T-helper 2 cell (primary cell): ENCODE measurements around the gene KIF5C.

Source experiments
- DNase-seq, 5 experiments: peaks; one replicate each; pipeline versions ENCODE4 v3.0.0 to v3.0.0-alpha.2; 2012 to 2022

Gene KIF5C

DNA sequence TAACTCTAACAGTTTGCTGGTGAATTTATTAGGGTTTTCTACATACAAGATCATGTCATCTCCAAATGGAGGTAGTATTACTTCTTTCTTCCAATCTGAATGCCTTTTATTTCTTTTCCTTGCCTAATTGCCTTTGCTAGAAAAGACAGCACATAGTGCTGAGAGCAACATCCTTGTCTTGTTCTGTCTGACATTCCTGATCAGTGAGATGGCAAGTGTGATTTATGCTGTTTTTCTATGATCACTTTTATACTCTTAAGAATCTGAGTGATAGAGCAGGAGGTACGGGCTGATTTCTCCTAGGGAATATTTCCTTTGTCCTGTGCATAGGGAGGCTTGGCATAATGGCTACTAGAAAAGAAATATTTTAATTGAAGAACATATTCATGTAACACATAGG lies 180.7 kb downstream of the KIF5C start:
- no peak for DNase-seq

DNA sequence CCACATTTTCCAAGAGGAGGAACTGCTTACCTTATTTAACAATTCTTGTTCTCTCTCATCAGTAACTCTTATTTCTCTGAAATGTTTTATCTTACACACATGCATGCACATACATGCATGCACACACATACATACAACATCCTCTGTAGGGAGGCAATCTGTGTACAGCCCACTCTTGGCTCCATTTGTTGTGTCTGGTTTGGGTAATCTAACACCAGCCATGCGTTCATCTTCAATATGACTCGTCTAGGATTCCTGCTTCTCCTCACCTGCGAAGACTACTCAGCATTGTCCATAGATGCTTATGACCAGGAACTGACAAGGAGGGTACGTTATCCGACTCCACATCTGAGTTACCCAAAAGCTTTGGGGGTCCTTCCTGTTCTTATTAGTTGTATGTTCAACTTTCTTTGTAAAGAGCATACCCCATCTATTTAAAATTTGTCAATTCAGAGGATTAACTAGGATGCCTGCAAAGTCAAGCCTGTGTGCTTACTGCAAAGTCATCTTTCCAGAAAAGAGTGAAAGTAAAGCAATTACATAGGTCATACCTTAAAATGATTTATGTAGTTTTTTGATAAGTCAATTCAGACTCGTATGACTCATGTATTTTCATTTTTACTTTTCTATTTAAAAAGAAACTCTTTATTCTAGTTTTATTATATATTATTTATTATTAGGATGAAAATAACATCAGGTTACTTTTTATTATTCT lies 181.7 kb downstream of the KIF5C start:
- no peak for DNase-seq

DNA sequence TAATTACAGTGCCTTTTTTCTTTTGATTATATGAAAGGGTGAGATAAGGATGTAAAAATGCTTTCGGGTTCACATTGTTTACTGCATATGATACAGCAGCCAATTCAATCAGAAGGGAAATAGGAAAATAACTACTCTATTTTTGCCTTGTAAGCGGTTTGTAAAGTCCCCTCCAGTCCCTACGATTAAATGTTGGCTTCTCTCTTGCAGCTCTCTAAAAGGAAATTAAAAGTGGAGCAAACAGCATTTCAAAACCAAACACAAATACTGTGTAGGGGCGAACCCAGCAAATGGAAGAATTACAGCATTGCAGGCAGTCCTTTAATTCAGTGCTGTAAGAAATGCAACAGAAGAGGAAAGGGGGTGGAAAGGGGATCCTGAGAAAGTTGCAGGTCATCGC lies 182.4 kb downstream of the KIF5C start:
- no peak for DNase-seq

DNA sequence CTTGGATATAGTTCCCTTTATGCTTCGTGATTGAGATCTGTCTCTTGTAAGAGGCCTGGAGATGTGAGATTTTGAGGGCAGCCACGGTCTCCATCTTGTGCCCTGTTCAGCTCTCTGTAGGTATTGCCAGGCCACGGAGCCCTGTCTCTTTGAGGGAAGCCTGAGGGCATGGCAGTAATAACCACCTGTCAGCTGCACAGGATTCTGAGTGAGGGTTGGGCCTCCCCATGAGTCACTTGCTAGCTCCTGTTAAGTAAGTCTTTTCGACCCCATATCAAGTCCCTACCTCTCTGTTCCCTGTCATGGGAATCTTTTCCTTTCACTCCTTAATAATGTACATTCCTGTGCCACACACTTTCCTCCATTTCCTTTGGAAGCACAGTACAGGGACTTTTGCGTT lies 183.9 kb downstream of the KIF5C start:
- DNase-seq = no peak

DNA sequence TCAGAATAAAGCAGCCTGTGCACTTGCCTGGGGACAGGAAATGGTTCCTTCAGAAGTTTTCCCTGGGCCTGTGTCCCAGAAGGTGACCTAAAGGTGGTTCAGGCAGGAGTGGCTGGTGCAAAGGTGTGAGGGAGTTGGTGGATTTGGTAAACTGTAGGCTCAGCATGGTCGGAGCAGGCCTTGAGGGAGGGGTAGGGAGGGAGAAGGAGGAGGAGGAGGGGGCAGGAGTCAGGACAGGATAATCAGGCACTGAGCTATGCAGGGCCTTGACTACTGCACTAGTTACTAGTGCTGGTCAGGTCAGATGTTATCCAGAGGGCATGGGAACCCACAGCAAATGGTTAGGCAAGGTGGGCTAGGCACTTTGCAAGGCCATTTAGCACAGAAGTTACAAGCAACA lies 184.8 kb downstream of the KIF5C start:
- no peak for DNase-seq

DNA sequence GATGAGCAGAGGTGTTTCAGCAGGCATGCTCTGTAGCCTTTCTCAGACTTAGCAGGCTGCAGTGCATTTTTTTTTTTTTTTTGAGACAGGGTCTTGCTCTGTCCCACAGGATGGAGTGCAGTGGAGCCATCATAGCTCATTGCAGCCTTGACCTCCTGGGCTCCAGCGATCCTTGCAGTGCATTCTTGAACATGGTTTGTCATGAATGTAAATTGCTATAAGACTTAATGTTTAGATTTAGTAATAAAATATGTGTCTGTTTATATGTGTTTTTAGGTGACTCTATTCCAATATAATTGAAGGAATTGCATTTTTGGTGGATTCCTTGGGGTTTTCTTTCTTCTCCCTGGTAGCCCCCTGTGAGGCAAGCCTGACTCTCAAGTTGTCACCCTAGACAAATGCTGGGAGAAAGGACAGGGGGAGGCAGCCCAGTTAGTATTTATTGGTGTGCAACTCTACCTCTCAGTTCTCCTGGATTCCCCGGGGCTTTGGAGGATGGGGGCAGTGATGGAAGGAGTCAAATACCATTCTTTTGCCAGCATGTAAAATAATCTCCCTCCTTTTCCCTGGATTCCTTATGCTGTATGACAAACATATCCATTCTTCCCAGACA lies 186.2 kb downstream of the KIF5C start:
- DNase-seq = no peak

DNA sequence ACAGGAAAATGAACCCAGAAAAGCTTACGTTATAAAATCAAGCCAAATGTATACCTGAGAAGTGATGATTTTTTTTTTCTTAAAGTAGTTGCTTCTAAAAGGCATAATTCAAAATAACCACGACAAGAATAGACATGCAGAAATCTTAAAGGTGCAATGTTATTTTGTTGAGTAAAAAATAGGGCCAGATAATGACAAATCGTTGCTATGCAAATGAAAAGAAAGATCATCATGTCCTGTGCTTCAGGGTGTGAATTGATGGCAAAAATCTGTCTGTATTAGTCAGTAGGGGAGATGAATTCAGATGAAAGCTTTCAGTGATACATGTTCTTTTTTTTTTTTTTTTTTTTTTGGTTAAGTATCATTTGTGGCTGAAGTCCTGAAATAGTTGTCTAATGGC lies 187.5 kb downstream of the KIF5C start:
- no peak for DNase-seq

DNA sequence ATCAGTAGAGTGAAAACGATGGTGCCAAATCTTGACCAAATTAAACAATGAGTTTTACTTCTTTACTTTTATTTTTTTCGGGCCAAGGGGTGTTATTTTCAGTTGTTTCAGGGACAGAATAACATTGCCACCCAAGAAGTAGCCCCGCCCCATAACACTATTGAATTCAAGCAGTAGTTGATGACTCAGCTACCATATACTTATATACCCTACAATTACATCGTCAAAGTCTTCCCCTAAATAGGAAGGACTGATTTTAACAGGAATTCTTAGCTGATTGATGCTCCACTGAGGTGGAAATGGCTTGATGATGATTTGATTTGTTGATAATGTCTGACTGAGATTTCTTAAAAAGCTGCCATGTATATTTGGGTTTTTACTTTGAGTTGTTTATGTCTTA lies 188.2 kb downstream of the KIF5C start:
- DNase-seq = no peak

DNA sequence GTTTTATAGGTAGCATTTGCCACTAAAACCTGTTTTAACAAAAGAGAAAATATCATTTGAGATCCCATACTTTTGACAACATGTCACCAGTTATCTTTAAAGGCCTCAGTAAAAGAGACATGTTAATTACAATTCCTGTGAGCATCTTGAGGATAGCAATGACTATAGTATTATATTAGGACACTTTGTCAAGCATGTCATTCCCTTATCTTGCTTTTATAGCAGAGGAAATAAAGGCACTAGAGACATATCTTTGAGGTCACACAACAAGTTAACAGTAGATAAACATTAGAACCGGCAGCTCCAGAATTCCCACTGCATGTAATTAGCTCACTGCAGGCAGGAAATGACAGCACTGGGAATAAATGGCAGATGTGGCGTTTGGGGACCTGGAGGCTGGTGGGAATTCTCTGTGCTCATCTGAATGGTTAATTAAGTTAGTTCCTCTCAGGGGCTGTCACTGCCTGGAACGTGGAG lies 189.4 kb downstream of the KIF5C start:
- no peak for DNase-seq

DNA sequence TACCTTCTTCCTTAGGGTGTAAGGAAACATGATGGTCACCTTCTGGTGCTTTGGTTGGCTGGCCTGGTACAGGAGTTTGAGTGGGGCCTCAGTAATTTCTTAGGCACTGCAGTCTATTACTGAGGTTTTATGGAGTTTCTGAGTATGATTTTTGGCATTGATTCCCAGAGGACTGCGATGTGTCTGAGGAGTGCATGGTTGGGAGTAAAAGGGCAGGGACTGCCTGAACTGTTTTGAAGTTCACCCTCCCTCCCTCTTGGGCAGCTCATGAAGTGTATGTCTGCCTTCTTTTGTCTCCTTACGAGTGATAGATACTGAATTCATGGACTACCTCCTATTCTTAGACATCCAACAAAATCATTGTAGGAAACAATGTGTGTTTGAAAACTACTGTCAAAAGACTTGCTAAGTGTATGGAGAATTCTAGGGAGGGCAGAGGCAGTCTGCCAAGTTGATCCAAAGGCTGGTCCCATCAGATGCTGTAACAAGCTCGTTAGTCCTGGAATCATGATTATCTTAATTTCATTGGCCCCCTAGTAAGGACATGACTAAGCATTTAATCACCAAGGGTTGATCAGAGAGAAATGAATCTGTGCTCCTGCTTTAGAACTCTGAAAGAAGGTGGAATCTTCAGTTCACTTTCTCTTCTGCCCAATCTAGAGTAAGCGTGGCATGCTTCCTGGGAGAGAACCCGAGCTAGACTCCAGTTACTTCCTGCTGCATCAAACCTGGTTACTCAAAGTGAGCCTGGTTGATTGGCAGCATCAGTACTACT lies 190.0 kb downstream of the KIF5C start:
- DNase-seq = peak in 1 of 5 experiments; percentile 19

DNA sequence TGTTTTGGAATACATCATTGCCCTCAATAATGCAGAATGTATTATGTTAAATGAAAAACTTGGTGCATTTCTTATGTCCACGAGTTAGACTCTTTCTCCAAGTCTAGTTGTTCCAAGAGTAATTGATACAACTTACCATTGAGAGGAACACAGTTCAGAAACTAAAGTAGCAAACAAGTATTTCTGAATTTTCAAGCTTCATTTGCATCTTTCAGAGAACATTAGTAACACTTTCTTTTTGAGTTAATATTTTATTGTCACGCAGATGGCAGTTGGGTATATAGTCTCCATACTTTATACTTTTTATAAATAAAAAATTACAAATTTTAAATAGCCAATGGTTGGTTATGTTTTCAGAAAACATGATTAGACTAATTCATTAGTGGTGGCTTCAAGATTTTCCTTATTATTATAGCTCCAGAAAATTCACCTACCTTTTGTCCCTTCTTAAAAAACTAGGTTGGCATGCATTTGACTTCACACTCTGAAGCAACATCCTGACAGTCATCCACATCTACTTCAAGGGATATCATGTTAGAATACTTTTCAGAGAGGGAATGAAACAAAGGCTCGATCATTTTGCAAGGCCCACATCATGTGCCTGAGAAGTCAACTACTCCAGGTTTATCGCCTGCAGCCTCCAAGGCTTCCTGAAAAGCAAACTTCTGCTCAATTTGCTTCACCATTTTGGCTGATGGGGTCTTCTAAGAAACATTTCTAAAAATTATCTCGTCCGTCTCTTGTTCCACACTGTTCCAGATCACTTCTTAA lies 193.4 kb downstream of the KIF5C start:
- DNase-seq = no peak

DNA sequence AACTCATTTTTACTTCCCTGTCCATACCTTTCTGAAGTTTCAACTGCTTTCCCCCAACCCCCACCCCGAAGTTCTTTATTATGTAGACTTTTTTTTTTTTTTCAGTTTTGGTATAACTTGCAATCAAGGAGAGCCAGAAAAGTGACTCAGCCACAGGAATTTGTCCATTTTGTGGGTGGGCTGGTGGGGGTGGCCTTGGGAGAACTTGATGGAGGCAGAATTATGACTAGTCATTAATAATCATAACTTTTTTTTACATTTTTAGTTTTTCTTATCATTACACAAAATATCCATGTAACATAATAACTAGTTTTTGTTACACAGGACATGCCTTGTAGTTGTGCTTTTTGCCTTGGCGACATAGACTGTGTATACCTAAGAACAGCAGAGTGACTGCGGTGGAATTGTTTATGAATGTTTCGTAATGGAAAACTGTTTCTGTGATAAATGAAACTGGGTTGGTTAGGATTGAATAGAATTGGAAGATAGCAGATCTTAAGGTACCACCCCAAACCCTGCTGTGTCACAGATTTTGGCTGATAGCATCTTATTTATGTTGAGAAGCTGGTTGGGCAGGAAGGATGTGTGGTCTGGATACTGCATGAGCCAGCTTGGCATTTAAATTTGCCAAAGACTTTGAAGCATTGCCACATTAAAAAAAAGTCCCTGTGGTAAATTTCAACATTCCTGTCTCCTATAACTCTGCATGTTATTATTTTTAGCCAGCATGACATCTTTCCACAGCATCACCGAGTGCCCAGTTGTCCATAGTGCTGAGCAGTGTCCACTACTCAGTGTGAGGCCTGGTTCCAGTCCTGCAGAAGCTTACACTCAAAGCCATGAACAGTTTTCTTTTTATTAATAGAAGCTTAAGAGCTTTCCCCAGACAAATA lies 194.2 kb downstream of the KIF5C start:
- DNase-seq = peak in 4 of 5 experiments; percentile 6 to 97 (median 26)

DNA sequence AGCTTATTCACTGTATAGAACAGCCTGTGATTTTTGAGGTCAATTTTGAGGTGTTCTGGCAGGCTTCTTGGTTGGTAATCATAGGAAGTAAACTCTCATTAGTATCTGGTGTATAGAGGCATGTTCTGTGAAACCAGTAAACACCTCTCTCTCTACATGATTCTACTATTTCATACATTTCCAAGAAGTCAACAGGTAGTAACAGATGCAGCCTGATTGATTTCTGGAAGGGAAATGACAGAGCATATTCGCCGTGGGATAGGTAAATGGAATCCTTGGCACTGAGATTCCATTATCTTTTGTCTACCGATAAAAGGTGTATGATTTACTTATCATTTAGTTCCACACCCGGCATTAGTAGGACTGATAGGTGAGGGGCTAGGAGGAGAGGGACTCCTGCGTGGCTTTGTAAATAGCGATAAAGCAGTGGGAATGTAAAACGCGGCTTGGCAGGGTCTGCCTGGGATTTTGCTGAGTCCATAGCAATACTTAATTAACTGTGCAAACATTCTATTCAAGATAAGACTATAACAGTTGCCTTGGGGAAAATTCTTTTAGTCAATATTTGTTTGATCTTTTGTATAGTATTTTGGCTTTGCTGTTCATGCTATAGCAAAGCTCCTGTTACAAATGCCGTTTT lies 195.8 kb downstream of the KIF5C start:
- DNase-seq = peak in 1 of 5 experiments; percentile 41

DNA sequence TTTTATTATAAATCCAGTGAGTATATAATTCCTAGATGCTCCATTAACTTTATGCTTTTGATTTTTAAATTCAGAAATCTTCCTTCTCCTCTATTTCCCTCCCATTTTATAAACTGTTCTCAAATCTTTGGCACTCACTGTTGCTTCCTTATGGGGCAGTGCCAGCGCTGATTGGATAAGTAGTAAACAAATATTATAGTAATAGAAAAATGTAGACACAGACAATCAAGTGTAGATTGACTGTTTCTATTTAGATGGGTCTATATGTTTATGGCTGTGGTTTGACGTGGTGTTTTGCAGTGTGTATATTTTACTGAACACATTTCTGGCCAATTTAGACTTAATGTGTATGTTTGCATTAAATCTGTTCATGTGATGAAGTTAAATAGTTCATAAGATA lies 200.1 kb downstream of the KIF5C start:
- no peak for DNase-seq

DNA sequence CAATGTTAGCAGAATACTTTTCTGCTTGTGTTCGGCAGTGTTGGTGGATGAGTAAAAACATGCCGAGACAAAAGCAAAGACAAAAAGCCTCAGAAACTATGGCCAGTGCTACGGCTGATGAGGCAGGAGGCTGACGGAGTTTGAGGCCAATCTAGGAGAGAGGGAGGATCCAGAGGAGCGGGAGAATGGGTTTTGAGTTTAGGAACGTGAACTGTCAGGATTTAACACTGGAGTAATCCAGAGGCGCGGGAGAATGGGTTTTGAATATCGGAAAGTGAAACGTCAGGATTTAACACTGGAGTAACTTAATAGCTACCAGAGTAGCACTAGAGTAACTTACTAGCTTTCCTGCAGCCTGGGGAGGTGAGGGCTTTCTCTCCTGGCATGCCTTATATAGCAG lies 200.8 kb downstream of the KIF5C start:
- no peak for DNase-seq
